HG03575 (cell line): ENCODE measurements around the gene TRABD2B.

Source experiments
- ATAC-seq: cut with Tn5 transposase; IDR thresholded peaks from one replicate; pipeline ENCODE4 v1.9.1; 2021; ENCODE audit not compliant: unreplicated experiment, insufficient number of reproducible peaks, low FRiP score; ENCODE audit errors: extremely low read depth

The TRABD2B gene

DNA sequence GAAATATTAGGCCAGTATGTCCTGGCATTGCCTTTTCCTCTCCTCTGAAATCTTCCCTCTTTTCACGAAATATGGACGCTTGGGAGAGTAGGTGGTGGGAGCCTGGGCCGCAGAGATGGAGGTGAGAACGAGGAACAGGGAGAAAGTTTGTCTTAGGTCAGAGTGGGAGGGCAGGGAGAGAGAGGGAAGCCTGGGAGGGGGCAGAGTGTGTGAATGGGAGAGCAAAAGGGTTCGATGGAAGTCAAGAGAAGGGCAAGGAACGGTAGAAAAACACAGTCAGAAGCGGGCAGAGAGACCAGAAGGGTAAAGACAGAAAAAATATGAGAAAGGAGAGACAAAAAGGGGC lies 1.2 kb downstream of the TRABD2B start:
- no peak for ATAC-seq

DNA sequence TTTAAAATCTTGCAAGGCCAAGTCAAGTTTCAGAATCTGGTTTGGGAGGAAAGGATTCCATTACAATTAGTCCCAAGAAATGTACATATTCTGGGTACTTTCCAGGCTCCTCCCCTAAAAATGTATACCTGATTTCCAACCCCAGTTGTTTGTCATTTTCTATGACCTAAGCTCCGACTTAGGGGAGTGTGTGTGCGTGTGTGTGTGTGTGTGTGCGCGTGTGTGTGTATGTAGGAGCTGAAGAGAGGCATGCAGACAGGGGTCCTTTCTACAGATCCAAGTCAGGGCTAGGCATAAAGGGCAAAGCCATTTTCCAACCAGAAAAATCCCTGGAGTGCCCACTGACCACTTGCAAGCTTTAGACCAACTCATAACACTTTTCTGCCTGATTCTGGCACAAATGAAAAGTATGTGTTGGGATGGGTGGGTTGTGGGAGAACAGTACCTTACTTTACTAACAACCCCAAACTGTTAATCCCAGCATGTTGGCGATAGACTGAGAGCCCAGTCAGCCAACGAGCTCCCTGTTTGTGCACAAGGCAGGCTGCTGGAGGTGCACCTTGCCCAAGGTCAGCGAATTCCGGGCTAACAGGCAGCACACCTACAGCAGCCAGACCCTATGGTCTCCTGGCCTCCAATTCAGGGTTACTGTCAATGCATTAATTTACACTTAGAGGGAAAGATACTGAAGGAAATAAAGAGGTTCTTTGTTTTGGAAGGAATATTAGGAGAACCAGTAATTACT lies 1.7 kb downstream of the TRABD2B start:
- ATAC-seq = no peak

DNA sequence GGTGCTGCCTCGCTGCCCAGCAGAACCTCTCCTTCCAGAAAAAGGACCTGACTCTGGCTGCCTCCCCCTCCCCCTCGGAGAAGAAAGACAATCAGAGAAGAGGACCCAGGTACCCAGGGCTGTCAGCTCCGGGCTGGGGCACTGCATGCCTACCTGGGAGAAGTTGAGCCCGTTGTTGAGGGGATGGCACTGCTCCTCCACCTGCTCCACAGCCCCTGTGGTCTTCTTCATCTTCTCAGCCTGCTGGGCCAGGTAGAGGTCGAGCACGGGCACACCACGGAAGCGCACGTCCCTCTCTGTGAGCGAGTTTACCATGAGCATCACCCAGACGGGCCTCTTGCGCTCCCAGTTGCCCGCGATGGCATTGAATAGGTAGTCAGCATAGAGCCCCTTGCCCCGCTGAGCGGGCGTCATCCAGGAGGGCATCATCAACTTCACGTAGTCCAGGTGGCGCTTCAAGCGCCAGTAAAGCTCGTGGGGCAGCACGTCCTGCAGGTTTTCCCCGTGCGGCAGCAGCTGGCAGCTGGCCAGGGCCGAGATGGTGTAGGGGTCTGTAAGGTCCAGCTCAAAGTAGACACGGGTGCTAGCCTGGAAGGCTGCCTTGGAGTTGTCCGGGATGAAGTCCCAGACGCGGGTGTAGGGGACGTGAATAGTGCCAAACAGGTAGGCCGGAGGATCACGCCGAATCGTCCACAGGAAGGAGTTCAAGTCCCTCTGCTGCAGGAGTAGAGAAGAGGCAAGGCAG lies 3.1 kb downstream of the TRABD2B start:
- ATAC-seq = no peak

DNA sequence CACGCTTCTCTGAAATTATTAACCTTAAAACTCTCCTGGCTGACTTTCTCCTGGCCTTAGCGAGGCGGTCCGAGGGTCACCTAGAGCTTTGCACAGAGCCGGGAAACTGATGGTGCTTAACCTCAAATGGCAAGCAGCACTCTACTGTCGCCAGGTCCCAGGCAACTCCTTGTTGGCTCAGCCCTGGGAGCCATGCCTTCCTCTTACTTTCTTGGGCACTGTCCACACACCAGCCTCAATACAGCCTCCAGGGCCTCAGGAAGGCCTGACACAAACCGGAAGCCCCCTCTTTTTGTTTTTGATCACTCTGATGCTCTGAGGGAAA lies 3.8 kb downstream of the TRABD2B start:
- no peak for ATAC-seq

DNA sequence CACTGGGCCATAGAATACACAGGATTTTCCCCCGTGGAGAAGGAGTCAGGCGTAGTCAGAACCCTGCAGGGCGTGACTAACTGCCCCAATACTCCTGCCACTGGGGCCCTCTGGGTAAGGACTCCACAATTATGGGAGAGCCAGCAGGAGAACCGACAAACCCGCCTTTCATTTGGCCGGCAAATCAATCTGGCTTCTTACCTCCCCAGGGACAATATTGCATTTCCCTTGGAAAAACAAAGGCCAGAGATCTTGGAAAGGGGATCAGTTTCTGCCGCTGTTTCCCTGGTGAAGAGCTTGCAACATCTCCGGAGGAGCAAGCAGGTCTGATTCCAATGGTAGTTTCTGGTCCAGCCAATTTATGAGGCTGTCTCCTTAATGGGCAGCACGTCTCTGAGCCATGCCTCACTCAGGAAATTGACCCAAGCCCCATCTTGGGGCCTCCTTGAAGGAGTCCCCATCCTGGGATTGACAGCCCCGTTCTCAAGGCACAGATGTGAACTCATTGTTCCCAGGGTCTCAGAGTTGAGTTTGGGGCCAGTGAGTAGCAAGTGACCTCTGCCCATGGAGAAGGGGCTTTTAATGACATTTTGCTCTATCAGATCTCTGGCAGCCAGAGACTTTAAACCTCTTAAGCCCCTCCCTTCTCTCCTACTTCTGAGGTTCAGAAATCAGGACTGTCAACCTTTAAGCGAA lies 4.3 kb downstream of the TRABD2B start:
- no peak for ATAC-seq

DNA sequence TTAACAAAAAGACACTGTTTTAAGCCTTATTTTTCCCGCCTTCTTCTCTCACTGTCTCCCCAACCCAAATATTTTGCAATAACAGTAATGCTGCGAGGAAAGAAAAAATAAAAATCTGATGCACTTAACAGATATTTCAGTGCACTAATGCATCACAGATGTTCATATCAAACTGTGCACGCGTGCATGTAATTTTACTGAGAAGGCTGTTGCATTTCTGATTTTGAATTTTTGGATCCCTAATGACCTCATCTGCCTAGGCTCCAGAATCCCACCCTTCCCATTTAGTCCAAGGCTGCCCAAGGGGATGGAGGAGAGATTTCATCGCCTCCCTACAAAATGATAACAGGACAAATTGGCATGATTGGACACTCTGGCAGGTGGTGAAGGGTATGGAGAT lies 5.5 kb downstream of the TRABD2B start:
- no peak for ATAC-seq

DNA sequence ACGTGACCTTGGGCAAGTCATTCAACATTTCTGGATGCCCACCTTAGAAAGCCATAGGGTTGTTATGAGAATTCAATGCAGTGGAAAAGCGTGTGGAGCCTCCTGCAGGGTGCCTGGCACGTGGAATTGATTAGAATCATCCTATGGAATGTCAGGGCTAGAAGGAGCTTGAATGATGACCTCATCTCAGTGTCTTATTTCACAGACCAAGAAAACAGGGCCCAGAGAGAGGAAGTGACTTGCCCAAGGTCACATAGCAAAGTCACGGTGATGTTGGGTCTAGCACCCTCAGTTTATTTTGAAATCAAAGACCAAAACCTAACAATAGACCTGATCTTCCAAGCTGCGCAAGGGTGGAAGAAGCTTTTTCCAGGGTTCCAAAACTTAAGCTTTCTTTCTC lies 6.0 kb downstream of the TRABD2B start:
- ATAC-seq = no peak

DNA sequence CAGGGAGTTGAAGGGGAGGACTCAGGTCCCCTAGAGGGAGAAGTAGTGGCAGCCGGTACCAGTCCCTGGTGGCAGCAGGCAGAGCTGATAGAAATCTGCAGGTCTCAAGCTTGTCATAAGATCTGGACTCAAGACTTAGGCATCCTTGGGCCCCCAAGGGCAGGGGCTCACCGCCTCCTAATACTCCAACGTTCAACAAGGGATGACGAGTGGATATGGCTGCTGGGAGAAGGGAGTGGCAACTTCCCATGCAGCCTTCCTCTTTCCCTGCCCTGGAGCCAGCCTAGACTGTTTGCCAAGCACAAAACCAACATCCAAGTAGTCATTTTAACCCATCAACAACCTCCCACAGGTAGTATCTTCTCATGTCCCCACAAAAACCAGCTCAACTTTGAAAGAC lies 6.9 kb downstream of the TRABD2B start:
- no peak for ATAC-seq

DNA sequence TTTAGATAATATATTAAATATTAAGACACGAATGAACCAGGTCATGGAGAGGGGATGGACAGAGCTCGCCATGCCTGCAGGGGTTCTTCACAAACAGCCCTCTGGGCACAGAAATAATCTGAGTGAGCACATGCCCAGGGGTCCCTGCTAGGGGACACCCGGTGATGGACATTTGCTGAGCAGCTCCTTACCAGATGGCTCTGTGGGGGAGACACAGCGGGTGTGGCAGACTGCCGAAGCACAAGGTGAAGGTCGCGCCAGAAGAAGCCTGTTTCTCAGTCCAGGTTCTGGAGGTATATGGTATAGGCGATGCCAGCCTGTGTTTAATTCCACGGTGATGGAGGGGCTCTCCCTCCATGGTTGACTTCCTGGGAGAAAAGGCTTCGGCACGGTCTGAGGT lies 9.6 kb downstream of the TRABD2B start:
- no peak for ATAC-seq

DNA sequence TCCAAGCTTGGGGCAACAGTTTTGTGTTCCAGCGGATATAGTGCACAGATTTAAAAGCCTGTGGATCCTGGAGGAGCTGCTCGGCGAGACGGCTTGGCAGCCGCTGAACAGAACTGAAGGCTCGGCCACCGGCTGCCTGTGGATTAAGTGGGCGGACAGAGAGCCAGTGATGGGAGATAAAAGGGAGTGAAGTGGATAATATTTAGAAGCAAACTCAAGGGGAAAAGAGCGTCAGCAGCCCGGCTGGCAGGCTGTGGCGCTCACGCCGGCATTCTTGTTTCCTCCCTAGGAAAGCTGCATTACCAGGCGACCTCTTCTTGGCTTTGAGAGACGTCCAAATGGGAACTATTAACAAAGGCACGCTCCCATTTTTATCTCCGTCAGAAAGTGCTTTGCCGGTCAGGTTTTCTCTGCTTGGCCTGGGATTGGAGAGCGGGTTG lies 10.4 kb downstream of the TRABD2B start:
- ATAC-seq = no peak

DNA sequence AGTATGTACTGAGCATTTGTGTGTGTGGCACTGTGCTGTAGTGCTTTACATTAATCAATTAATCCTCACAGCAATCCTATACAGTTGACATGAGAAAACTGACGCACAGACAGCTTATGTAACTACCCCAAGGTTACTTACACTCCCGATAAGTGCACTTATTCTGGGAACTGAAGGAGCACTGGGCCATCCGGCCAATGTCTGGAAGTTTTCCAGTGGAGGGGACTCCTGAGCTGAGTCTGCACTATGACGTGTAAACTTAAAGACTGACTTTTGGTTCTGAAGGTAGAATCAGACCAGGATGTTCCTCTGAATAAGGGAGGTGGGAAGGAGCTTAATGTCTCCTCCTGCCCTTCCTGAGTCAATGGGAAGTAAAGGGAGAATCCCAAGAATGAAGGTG lies 12.2 kb downstream of the TRABD2B start:
- no peak for ATAC-seq

DNA sequence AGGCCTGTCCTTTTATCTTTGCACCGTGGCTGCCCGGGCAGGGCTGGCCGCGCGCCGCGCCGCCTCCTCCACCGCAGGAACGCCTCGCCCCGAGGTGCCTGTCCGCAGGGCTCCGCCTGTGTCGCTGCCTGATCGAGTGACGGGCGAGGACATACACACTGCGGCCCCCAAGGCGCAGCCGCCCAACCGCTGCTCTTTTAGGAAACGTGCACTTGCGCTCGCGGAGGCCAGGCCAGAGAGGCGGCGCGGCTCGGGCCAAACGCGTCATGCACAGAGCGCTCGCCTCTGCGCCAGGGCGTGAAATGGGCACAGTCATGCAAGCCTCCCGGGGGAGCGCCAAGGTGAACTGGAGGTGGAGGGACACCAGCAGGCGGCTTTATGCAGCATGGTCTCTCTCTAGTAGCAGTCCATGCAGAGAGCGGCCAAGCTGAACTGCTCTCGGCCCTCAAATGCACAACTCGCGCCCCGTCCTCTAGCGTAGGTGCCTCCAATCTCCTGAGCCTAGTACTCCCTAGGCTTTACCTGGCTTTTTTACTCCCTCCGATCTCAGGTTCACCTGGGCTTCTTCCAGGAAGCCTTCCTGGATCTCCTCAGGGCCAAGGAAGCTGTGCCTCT lies 12.9 kb downstream of the TRABD2B start:
- no peak for ATAC-seq

DNA sequence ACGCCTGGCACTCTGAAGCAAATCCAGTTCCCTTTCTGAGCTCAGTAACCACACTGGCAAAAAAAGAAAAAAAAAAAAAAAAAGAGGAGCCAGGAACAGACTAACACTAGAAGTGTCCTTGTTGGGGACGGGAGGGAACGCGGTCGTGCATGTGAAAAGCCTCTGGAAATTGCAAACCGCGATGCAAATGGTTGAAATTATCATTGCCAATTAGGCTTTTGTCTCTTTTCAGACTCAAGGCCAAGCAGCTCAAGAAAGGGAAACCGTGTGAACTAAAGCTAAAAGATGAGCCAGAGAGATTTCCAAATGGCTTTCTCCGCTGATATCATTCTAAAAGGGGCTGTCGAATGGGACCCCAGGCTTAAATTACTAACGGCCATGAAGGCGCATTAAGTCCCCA lies 13.5 kb downstream of the TRABD2B start:
- ATAC-seq = no peak

DNA sequence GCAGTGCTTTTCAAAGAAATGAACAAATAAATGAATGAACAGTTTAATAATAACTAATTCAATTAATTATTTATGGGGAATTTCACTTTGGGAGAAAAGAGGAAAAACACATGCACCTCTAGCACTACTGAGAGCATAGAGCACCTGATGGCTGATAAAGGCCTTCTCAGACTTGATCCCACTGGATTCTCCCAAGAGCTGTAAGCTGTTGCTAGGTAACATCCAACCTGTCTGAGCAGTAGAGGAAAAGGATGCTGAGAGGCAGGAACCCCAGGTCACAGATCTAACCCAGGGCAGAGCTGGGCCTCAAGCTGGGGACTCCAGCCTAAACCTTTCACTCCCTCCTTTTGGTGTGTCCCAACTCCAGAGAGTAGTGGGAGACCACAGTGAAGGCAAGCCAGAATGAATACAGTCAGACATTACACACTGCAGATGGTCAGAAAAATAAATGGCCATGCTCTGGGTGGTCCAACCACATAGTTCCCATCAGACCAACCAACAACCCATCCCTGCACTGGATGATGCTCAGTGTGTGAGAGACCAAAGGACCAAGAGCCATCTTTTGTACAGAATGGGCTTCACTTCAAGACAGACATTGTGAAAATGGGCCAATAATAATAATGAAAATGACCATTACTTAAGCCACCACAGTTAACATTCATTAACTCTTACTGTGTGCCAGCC lies 15.4 kb downstream of the TRABD2B start:
- no peak for ATAC-seq

DNA sequence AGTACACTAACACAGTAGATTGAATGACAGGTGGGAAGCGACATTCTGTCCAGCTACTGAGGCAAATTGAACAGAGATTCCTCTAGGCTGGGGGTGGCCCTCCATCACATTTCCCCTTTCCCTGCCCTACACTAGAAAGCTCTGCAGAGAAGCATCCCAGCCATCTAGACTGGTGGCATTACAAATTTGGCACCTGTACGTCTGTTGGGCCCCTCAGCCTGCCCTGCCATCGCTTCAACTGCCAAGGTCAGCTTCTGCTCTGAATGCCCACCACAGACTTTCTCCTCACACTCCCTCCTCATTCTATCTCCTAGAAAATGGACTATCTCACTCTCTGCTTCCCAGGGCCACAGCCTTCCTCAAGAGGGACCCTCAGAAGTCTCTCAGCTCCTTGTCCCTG lies 16.7 kb downstream of the TRABD2B start:
- ATAC-seq = no peak

DNA sequence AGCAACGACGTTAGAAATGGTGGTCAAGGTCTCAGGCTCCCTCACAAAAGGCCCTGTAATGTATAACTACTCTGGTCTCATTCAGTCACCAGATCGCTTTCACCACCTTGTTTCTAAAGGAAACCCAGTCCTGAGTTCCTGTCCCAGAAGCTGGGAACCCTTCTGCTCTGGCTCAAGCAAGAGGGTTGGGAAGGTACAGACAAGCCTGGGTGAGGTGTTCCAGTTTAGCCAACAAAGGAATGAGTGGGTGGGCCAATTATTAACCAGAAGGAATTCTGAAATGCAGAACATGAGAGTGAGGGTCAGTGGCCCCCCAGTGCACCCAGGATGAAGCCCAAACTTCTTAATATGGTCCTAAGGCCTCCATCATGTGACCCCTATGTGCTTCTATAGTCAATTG lies 17.5 kb downstream of the TRABD2B start:
- no peak for ATAC-seq

DNA sequence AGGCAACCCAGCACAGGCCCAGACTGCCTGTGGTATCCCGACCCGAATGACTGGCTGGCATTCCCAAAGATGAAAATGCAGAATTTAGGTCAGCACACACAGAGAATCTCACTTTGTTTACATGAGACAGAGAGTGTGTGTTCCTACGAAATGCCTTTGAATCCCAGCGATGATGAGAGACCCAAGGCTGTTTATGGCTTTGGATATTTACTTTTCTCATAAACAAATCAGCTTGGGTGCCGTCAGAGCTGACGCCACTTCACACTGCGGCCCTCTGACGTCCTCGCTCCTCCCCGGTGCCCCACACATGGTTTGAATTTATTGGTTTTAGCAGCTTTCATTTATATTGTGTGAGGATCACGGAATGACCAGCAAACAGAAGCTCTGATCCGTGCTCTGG lies 18.7 kb downstream of the TRABD2B start:
- ATAC-seq = no peak

DNA sequence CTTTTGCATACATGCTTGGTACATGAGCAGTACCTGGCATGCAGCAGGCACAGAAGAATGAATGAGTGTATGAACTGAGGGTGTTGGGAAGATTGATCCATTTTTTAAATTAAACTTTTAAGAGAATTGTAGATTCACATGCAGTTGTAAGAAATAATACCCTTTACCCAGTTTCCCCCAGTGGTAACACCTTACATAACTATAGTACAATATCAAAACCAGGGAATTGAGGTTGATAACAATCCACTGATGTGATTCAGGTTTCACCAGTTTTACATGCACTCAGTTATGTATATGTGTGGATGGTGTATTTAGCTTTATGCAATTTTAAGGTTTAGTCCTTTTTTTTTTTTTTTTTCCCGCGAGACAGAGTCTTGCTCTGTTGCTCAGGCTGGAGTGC lies 20.5 kb downstream of the TRABD2B start:
- ATAC-seq = no peak

DNA sequence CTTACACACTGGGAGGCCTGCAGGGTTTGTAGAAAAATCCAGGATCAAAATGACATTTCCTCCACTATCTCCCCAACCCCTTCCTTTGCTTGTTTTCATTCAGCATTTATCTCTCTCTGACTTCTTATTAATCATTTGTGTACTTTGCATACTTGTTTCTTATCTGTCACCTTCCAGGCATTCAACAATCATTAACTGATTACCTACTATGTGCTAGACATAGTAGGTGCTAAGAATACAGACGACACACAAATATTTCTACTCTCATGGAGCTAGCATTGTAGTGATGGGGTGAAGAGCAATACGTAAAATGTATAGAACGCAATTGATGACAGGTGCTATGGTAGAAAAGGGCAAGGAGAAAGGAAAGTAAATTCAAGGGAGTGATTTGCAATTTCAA lies 20.9 kb downstream of the TRABD2B start:
- ATAC-seq = no peak
